B cell (primary cell): ENCODE data around the gene RPS8.

Experiments used
- EZH2 ChIP-seq: IDR thresholded peaks from 2 replicates; pipeline ENCODE4 v1.6.1; 2012; ENCODE audit warnings: borderline replicate concordance, low read depth, mild to moderate bottlenecking, moderate library complexity, low read length; ENCODE audit not compliant: insufficient read depth, poor library complexity, severe bottlenecking
- TF ChIP-seq, protein P1 (sequence below): fragments of 200-600 bp; IDR thresholded peaks from one replicate; pipeline ENCODE4 v1.8.0; 2022; ENCODE audit warnings: antibody characterized with exemption, mild to moderate bottlenecking

DNA sequence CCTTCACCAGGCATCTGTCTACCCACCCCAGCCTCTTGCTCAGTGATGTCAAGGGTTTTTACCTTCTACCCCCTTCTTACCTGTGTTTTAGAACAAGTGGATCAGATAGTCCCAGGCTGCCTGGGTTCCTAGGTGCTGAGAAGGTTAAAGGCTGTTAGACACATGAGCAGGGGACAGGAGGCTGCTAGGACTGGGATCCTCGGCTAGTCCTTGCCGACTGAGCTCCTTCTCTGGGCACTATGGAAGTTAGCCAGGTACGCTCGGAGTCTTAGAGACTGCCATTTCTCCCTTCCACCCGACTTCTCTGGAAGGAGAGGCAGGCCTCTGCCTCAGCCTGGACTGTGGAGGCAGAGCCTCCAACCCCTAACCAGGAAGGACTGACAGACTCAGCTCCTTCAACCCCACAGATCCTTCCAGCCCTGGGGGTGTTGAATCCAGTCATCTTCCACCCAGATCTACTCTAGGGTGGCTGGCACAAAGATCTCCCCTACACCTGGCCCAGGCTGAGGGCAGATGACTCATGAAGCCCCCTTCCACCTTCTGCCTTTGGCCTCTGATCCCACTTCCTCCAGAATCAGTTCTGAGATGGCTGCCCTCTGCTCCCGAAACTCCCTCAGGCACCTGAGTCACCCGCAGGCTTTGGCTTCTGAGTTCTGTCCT lies 31.5 kb downstream of the RPS8 start, which contains the start of gene DYNLT4:
- TF ChIP-seq, protein P1, sequence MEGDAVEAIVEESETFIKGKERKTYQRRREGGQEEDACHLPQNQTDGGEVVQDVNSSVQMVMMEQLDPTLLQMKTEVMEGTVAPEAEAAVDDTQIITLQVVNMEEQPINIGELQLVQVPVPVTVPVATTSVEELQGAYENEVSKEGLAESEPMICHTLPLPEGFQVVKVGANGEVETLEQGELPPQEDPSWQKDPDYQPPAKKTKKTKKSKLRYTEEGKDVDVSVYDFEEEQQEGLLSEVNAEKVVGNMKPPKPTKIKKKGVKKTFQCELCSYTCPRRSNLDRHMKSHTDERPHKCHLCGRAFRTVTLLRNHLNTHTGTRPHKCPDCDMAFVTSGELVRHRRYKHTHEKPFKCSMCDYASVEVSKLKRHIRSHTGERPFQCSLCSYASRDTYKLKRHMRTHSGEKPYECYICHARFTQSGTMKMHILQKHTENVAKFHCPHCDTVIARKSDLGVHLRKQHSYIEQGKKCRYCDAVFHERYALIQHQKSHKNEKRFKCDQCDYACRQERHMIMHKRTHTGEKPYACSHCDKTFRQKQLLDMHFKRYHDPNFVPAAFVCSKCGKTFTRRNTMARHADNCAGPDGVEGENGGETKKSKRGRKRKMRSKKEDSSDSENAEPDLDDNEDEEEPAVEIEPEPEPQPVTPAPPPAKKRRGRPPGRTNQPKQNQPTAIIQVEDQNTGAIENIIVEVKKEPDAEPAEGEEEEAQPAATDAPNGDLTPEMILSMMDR: no peak
- no peak for TF ChIP-seq EZH2
